H1 (cell line): Measurements from ENCODE around the gene DPPA4. TPM values are rescaled to one million over a fixed set of nuclear protein-coding genes. Genes with fewer than 3 reads are reported as not detected.

ENCODE experiments used
- ATF3 ChIP-seq: IDR thresholded peaks from 2 replicates; pipeline ENCODE4 v1.6.1; 2011; ENCODE audit warnings: low read depth, mild to moderate bottlenecking, low read length; ENCODE audit not compliant: insufficient read depth
- CBX5 ChIP-seq: fragments of 300-800, 300-1000 bp; sonication (generic); IDR thresholded peaks from 2 replicates; pipeline ENCODE4 v1.7.1; 2016; ENCODE audit warnings: antibody characterized with exemption, low read length, low read depth
- CHD7 ChIP-seq: fragments of 300-600 bp; sonication (generic); IDR thresholded peaks from 2 replicates; pipeline ENCODE4 v1.7.1; 2012; ENCODE audit warnings: low read length, moderate library complexity, mild to moderate bottlenecking, inconsistent platforms; ENCODE audit not compliant: insufficient replicate concordance
- E2F6 ChIP-seq: IDR thresholded peaks from 2 replicates; pipeline ENCODE4 v1.6.1; 2012; ENCODE audit warnings: inconsistent platforms
- FOSL1 ChIP-seq: IDR thresholded peaks from 2 replicates; pipeline ENCODE4 v1.6.1; 2011; ENCODE audit warnings: mild to moderate bottlenecking, low read depth, low read length, moderate library complexity; ENCODE audit not compliant: insufficient read depth
- KDM1A ChIP-seq: fragments of 200-600, 300-600 bp; sonication (generic); IDR thresholded peaks from 2 replicates; pipeline ENCODE4 v1.7.1; 2016; ENCODE audit warnings: mild to moderate bottlenecking, low read length, borderline replicate concordance
- RNF2 ChIP-seq: fragments of 200-900, 300-1000 bp; sonication (generic); IDR thresholded peaks from 2 replicates; pipeline ENCODE4 v1.7.1; 2016; ENCODE audit warnings: borderline replicate concordance, low read depth, mild to moderate bottlenecking, antibody characterized with exemption, low read length; ENCODE audit not compliant: poor library complexity, severe bottlenecking; ENCODE audit errors: missing control alignments
- SAP30 ChIP-seq: fragments of 300-600 bp; sonication (generic); IDR thresholded peaks from 2 replicates; pipeline ENCODE4 v1.7.1; 2012; ENCODE audit warnings: low read length, moderate library complexity, mild to moderate bottlenecking, inconsistent platforms; ENCODE audit not compliant: insufficient read depth, insufficient replicate concordance
- SP1 ChIP-seq: IDR thresholded peaks from 2 replicates; pipeline ENCODE4 v1.6.1; 2011; ENCODE audit warnings: low read depth, low read length
- SUZ12 ChIP-seq: fragments of 200-600 bp; sonication (generic); IDR thresholded peaks from 2 replicates; pipeline ENCODE4 v1.6.1; 2012; ENCODE audit warnings: mild to moderate bottlenecking, inconsistent platforms, low read length, moderate library complexity, mixed read lengths
- polyA plus RNA-seq, 7 experiments: library from polyadenylated mRNA; depleted of rRNA in 3 of 7; stranded (reverse) in 5 of 7; unstranded in 2 of 7; fragments of >200 nt in 5 of 7; fragments of 200-250 nt in 2 of 7; gene quantifications; 1 replicate in 5 of 7; 2 replicates in 1 of 7; 4 replicates in 1 of 7; pipeline versions ENCODE4 v1.2.1 to v1.2.3, GENCODE V29; 2011 to 2013; ENCODE audit warnings: missing spikeins in 2 of 7, mixed read lengths in 2 of 7
- total RNA-seq: library from RNA; stranded (reverse); fragmentation: NEBNext Ultra II Directional; extraction: Animal tissue kit (Norgen Biotek cat#: 25700); gene quantifications from 2 replicates; pipeline ENCODE4 v1.2.1, GENCODE V29; 2021

The DPPA4 gene
- total and polyA plus RNA-seq, 2 of the 8 experiments (the other 6 are each of a cell fraction or from before 2014, with no cell fraction given), result 424 to 772 TPM

- TF ChIP-seq CHD7 (no peak), ATF3 (no peak), SUZ12 (no peak), KDM1A (no peak), RNF2 (no peak), FOSL1 (no peak), E2F6 (no peak), SP1 (no peak), SAP30 (no peak), CBX5 (no peak)
Measured at GRCh38 chr3:109351231-109351630, 13.9 kb upstream of the DPPA4 start (continued).
